ENCODE results near the gene AMOTL1. TPM values are rescaled to one million over a fixed set of nuclear protein-coding genes. Genes with fewer than 3 reads are reported as not detected.

AMOTL1 gene
- polyA plus RNA-seq, 1 donor (not counting 4 experiments of a cell fraction or from before 2014, with no cell fraction given): 86.5 TPM

- H3K4me1 ChIP-seq (ENCODE audit: control insufficient read depth, extremely low read depth, insufficient read depth, low read length): peaks cover 45% of the 10 kb centered on the region
- no peak for FAIRE-seq
These were observed 20.2 kb downstream of the AMOTL1 start for GRCh38 chr11:94788396-94788795.

GRCh38 chr11:94790197-94790596 is 22.0 kb downstream of the AMOTL1 start:
- dilution Hi-C loops (cut with MboI; ENCODE audit: extremely low pct_ligation_motif_present, low sequenced_read_pairs): no loop called here
- FAIRE-seq (no peak), DNase-seq (ENCODE audit: low read depth, low spot score) (no peak)
- H3K4me1 ChIP-seq (ENCODE audit: control insufficient read depth, extremely low read depth, insufficient read depth, low read length): peaks cover 52% of the 10 kb centered on the region
- TF ChIP-seq CTCF (optimal IDR thresholded peaks at IDR 0.05 in 1 of 3, IDR thresholded peaks at IDR 0.05 in 1 of 3, conservative IDR thresholded peaks at IDR 0.05 in 1 of 3; ENCODE audit: extremely low read depth in 1 of 3, insufficient read depth in 2 of 3, low read length in 3 of 3) (no peak), EZH2 (IDR thresholded peaks at IDR 0.05; ENCODE audit: low read length) (no peak)
- no peak overlapping the region for H3K4me3 ChIP-seq (ENCODE audit: control insufficient read depth in 2 of 3, extremely low read depth in 1 of 3, insufficient read depth in 2 of 3, low read depth in 1 of 3, low read length in 3 of 3)
- peaks cover 5% of the 10 kb centered on the region for H3K9me1 ChIP-seq (ENCODE audit: control insufficient read depth, extremely low read depth, insufficient read depth, low read length)
- H3K79me2 ChIP-seq (ENCODE audit: control insufficient read depth, insufficient read depth, low read length): peaks cover 95% of the 10 kb centered on the region
- no peak overlapping the region for H2AFZ ChIP-seq (ENCODE audit: control insufficient read depth, low read length)
- H3K27ac ChIP-seq (ENCODE audit: control insufficient read depth, insufficient read depth, low read length): peak overlapping the region; percentile 30
- H3K4me2 ChIP-seq (ENCODE audit: control insufficient read depth, extremely low read depth, insufficient read depth, low read depth, low read length): no peak overlapping the region
- H3K27me3 ChIP-seq (ENCODE audit: control insufficient read depth, extremely low read depth, insufficient read depth, low read length): no peaks in the 10 kb centered on the region
- peaks cover 4 to 25% of the 10 kb centered on the region in 2 experiments for H3K36me3 ChIP-seq (ENCODE audit: control insufficient read depth in 2 of 2, extremely low read depth in 1 of 2, insufficient read depth in 2 of 2, low read length in 2 of 2)
- no peak overlapping the region for H3K9ac ChIP-seq (ENCODE audit: control insufficient read depth, extremely low read depth, insufficient read depth, low read length)
- peaks cover 61% of the 10 kb centered on the region for H4K20me1 ChIP-seq (ENCODE audit: control insufficient read depth, extremely low read depth, insufficient read depth, low read length)
- H3K9me3 ChIP-seq (ENCODE audit: control insufficient read depth, low read depth, low read length): no peaks in the 10 kb centered on the region

More at GRCh38 chr11:94788396-94788795, 20.2 kb downstream of the AMOTL1 start:
- Histone ChIP-seq H3K9me1 (ENCODE audit: control insufficient read depth, extremely low read depth, insufficient read depth, low read length) (peaks cover 5% of the 10 kb centered on the region), H3K9ac (ENCODE audit: control insufficient read depth, extremely low read depth, insufficient read depth, low read length) (no peak overlapping the region), H4K20me1 (ENCODE audit: control insufficient read depth, extremely low read depth, insufficient read depth, low read length) (peaks cover 50% of the 10 kb centered on the region), H3K79me2 (ENCODE audit: control insufficient read depth, insufficient read depth, low read length) (peaks cover 95% of the 10 kb centered on the region), H3K27ac (ENCODE audit: control insufficient read depth, insufficient read depth, low read length) (peak overlapping the region; percentile 46), H2AFZ (ENCODE audit: control insufficient read depth, low read length) (no peak overlapping the region), H3K4me2 (ENCODE audit: control insufficient read depth, extremely low read depth, insufficient read depth, low read depth, low read length) (peak overlapping the region; percentile 17), H3K36me3 (ENCODE audit: control insufficient read depth in 2 of 2, extremely low read depth in 1 of 2, insufficient read depth in 2 of 2, low read length in 2 of 2) (peaks cover 4 to 22% of the 10 kb centered on the region in 2 experiments), H3K4me3 (ENCODE audit: control insufficient read depth in 2 of 3, extremely low read depth in 1 of 3, insufficient read depth in 2 of 3, low read depth in 1 of 3, low read length in 3 of 3) (no peak overlapping the region), H3K27me3 (ENCODE audit: control insufficient read depth, extremely low read depth, insufficient read depth, low read length) (no peaks in the 10 kb centered on the region), H3K9me3 (ENCODE audit: control insufficient read depth, low read depth, low read length) (no peaks in the 10 kb centered on the region)
- no peak for TF ChIP-seq CTCF (optimal IDR thresholded peaks at IDR 0.05 in 1 of 3, IDR thresholded peaks at IDR 0.05 in 1 of 3, conservative IDR thresholded peaks at IDR 0.05 in 1 of 3; ENCODE audit: extremely low read depth in 1 of 3, insufficient read depth in 2 of 3, low read length in 3 of 3)
- DNase-seq (ENCODE audit: low read depth, low spot score): no peak
- dilution Hi-C loops (cut with MboI; ENCODE audit: extremely low pct_ligation_motif_present, low sequenced_read_pairs): no loop called here

Data from keratinocyte (primary cell).